Keratinocyte (primary cell): Measurements from ENCODE around the gene ERFE. TPM values are rescaled to one million over a fixed set of nuclear protein-coding genes. Genes with fewer than 3 reads are reported as not detected.

Source experiments
- DNase-seq: peaks from one replicate; pipeline ENCODE4 v3.0.0-alpha.2; 2011; ENCODE audit warnings: low read depth, missing footprints, low spot score
- FAIRE-seq: peaks from 2 replicates; lab custom pipeline; 2011; peaks lifted over from hg19 to GRCh38; lab: Jason Lieb, UNC
- H2AFZ ChIP-seq: 2 replicates; pipeline ENCODE4 v1.6.0; 2012; ENCODE audit warnings: low read length, control low read depth, inconsistent platforms; ENCODE audit not compliant: control insufficient read depth
- H3K27ac ChIP-seq: 2 replicates; pipeline ENCODE4 v1.5.1; 2011; ENCODE audit warnings: low read length; ENCODE audit not compliant: control insufficient read depth, insufficient read depth
- H3K27me3 ChIP-seq: 3 replicates; pipeline ENCODE4 v1.6.0; 2011; ENCODE audit warnings: low read length; ENCODE audit not compliant: control insufficient read depth, insufficient read depth; ENCODE audit errors: extremely low read depth
- H3K36me3 ChIP-seq, 2 experiments: 2 replicates in 1 of 2; 3 replicates in 1 of 2; pipeline ENCODE4 v1.5.1; 2011; ENCODE audit warnings: low read length in 2 of 2, mild to moderate bottlenecking in 1 of 2; ENCODE audit not compliant: control insufficient read depth in 2 of 2, insufficient read depth in 2 of 2; ENCODE audit errors: extremely low read depth in 1 of 2
- H3K4me1 ChIP-seq: 3 replicates; pipeline ENCODE4 v1.5.1; 2011; ENCODE audit warnings: low read length; ENCODE audit not compliant: control insufficient read depth, insufficient read depth; ENCODE audit errors: extremely low read depth
- H3K4me2 ChIP-seq: 3 replicates; pipeline ENCODE4 v1.6.0; 2011; ENCODE audit warnings: low read depth, low read length; ENCODE audit not compliant: control insufficient read depth, insufficient read depth; ENCODE audit errors: extremely low read depth
- H3K4me3 ChIP-seq, 3 experiments: fragments of 200-600 bp in 1 of 3; sonication (generic) in 1 of 3; 2 replicates in 2 of 3; 3 replicates in 1 of 3; pipeline ENCODE4 v1.5.1; 2011 to 2016; ENCODE audit warnings: low read length in 3 of 3, mild to moderate bottlenecking in 3 of 3, control low read depth in 2 of 3, inconsistent platforms in 1 of 3, low read depth in 1 of 3, mixed read lengths in 1 of 3, mixed run types in 1 of 3, moderate library complexity in 1 of 3; ENCODE audit not compliant: control insufficient read depth in 2 of 3, insufficient read depth in 2 of 3; ENCODE audit errors: extremely low read depth in 1 of 3
- H3K79me2 ChIP-seq: 2 replicates; pipeline ENCODE4 v1.6.0; 2012; ENCODE audit warnings: low read length; ENCODE audit not compliant: control insufficient read depth, insufficient read depth
- H3K9ac ChIP-seq: 3 replicates; pipeline ENCODE4 v1.6.0; 2011; ENCODE audit warnings: low read length; ENCODE audit not compliant: control insufficient read depth, insufficient read depth; ENCODE audit errors: extremely low read depth
- H3K9me1 ChIP-seq: 3 replicates; pipeline ENCODE4 v1.6.0; 2011; ENCODE audit warnings: low read length; ENCODE audit not compliant: control insufficient read depth, insufficient read depth; ENCODE audit errors: extremely low read depth
- H3K9me3 ChIP-seq: 2 replicates; pipeline ENCODE4 v1.5.1; 2012; ENCODE audit warnings: low read depth, low read length; ENCODE audit not compliant: control insufficient read depth
- H4K20me1 ChIP-seq: 3 replicates; pipeline ENCODE4 v1.6.0; 2011; ENCODE audit warnings: low read length; ENCODE audit not compliant: control insufficient read depth, insufficient read depth; ENCODE audit errors: extremely low read depth
- EZH2 ChIP-seq: IDR thresholded peaks from one replicate; pipeline ENCODE4 v1.6.1; 2012; ENCODE audit warnings: inconsistent platforms, mild to moderate bottlenecking, low read length, moderate library complexity
- dilution Hi-C: fragments of 300-500 bp; cut with MboI; formaldehyde crosslinking; loops from one replicate; pipeline ENCODE4 v1.7.0; 2020; ENCODE audit warnings: low sequenced_read_pairs; ENCODE audit not compliant: extremely low pct_ligation_motif_present
- polyA plus RNA-seq, 5 experiments: library from polyadenylated mRNA; depleted of rRNA in 3 of 5; stranded (reverse) in 3 of 5; stranded (forward) in 1 of 5; unstranded in 1 of 5; fragments of >200 nt; gene quantifications; 1 replicate in 1 of 5; 2 replicates in 3 of 5; 3 replicates in 1 of 5; pipeline versions ENCODE4 v1.2.1 to v1.2.3, GENCODE V29; 2011 to 2012; ENCODE audit warnings: missing spikeins in 2 of 5, low read depth in 1 of 5, low replicate concordance in 1 of 5
- TF ChIP-seq, protein P1 (sequence below), 3 experiments: IDR thresholded peaks in 1 of 3; conservative IDR thresholded peaks in 1 of 3; optimal IDR thresholded peaks in 1 of 3; 2 replicates in 2 of 3; 3 replicates in 1 of 3; pipeline versions ENCODE3 to v1.5.1; 2011; ENCODE audit warnings: low read length in 3 of 3, mild to moderate bottlenecking in 3 of 3, moderate library complexity in 2 of 3, control low read depth in 1 of 3, inconsistent platforms in 1 of 3; ENCODE audit not compliant: insufficient read depth in 2 of 3; ENCODE audit errors: extremely low read depth in 1 of 3

ERFE gene
- polyA plus RNA-seq, 1 donor (not counting 4 experiments of a cell fraction or from before 2014, with no cell fraction given), result 0.14 TPM

DNA sequence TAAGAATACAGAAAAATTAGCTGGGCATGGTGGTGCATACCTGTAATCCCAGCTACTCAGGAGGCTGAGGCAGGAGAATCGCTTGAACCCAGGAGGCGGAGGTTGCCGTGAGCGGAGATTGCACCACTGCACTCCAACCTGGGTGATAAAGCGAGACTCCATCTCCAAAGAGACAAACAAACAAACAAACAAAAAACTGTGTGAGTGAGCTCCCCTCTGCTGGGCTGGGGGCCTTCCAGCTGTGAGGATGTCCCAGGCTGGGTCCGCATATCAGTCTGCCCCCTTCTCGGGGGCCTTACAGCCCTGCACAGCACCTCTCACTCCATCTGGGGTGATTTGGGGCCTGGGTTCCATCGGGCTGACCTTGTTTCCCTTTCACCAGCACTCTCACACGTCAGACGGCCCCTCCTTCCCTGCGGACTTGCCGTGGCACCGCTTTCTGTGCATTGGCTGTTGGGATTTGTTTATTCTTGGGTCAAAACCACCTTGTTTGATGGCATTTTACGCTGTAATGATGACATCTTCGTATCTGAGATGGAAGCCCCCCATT, 23.1 kb upstream of the ERFE start:
- Histone ChIP-seq H3K36me3 (no peaks in the 10 kb centered on the region), H3K27ac (no peak overlapping the region), H3K79me2 (no peaks in the 10 kb centered on the region), H3K4me1 (no peaks in the 10 kb centered on the region), H3K4me3 (no peak overlapping the region), H3K4me2 (no peak overlapping the region), H3K9ac (no peak overlapping the region), H3K27me3 (no peaks in the 10 kb centered on the region), H2AFZ (no peak overlapping the region), H4K20me1 (no peaks in the 10 kb centered on the region), H3K9me1 (no peaks in the 10 kb centered on the region), H3K9me3 (no peaks in the 10 kb centered on the region)
- DNase-seq (no peak), FAIRE-seq (no peak)
- dilution Hi-C loops, result no loop called here
- no peak for TF ChIP-seq EZH2
- TF ChIP-seq, protein P1, sequence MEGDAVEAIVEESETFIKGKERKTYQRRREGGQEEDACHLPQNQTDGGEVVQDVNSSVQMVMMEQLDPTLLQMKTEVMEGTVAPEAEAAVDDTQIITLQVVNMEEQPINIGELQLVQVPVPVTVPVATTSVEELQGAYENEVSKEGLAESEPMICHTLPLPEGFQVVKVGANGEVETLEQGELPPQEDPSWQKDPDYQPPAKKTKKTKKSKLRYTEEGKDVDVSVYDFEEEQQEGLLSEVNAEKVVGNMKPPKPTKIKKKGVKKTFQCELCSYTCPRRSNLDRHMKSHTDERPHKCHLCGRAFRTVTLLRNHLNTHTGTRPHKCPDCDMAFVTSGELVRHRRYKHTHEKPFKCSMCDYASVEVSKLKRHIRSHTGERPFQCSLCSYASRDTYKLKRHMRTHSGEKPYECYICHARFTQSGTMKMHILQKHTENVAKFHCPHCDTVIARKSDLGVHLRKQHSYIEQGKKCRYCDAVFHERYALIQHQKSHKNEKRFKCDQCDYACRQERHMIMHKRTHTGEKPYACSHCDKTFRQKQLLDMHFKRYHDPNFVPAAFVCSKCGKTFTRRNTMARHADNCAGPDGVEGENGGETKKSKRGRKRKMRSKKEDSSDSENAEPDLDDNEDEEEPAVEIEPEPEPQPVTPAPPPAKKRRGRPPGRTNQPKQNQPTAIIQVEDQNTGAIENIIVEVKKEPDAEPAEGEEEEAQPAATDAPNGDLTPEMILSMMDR (optimal IDR thresholded peaks at IDR 0.05 in 1 of 3, IDR thresholded peaks at IDR 0.05 in 1 of 3, conservative IDR thresholded peaks at IDR 0.05 in 1 of 3; ENCODE audit: extremely low read depth in 1 of 3, insufficient read depth in 2 of 3, low read length in 3 of 3), result no peak

GRCh38 chr2:238136820-238137537, 21.8 kb upstream of the ERFE start:
- no peaks in the 10 kb centered on the region for H3K9me1 ChIP-seq
- H3K9ac ChIP-seq, result no peak overlapping the region
- no peak for TF ChIP-seq EZH2
- TF ChIP-seq, protein P1 (optimal IDR thresholded peaks at IDR 0.05 in 1 of 3, IDR thresholded peaks at IDR 0.05 in 1 of 3, conservative IDR thresholded peaks at IDR 0.05 in 1 of 3; ENCODE audit: extremely low read depth in 1 of 3, insufficient read depth in 2 of 3, low read length in 3 of 3), result no peak
- no peak overlapping the region for H3K4me2 ChIP-seq
- no peak overlapping the region for H2AFZ ChIP-seq
- no peak overlapping the region for H3K27ac ChIP-seq
- H3K4me3 ChIP-seq, result no peak overlapping the region
- no peaks in the 10 kb centered on the region for H3K27me3 ChIP-seq
- dilution Hi-C loops, result no loop called here
- no peaks in the 10 kb centered on the region for H3K9me3 ChIP-seq
- H4K20me1 ChIP-seq, result no peaks in the 10 kb centered on the region
- no peaks in the 10 kb centered on the region for H3K36me3 ChIP-seq
- no peaks in the 10 kb centered on the region for H3K79me2 ChIP-seq
- DNase-seq (no peak), FAIRE-seq (no peak)
- H3K4me1 ChIP-seq, result peaks cover 9% of the 10 kb centered on the region
